Measurements from ENCODE around the gene HTT. TPM values are rescaled to one million over a fixed set of nuclear protein-coding genes. Genes with fewer than 3 reads are reported as not detected.

HTT gene
- polyA plus RNA-seq, 3 donors, result 1.8 to 27.1 (median 3.0) TPM

DNA sequence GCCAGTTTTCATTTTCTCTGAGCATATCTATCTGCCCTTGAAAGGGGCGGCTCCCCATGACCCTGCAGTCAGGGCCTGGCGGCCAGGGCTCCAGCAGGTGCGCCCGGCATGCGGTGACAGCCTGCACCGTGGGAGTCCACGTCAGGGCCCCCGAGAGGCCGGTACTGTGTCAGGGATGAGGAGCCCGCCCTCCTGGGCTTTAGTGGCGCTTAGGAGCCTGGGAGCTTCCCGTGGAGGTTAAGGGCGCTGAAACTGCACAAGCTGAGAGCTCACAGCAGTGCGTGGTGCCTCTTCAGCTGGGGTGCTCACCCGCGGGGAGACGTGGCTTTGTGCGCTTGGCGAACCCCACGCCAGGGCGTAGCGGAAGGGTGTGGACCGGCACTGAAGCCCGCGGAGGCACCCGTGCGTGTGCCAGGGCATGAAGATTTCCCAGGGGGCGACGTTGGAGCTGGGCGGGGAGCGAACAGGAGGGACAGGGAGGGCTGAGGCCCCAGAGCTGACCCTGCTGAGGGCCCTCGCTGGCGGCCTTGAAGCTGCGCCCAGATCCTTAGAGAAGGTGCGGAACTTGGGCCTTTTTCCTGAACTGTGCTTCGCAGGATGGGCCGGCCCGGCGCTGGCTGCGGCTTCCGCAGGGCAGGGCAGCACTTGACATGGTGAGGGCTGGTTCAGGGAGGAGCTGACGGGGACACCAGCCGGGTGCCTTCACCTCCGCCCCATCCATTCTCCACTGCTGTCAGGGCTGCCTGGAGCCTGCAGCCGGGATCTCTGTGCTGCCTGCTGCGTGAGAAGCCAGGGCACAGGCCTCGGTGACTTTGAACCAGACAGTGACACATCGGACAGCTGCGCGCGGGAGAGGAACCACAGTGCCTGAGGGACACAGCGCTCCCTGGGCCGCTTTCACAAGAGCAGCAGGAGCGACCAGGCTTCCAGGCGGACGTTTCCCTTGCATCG is 33.0 kb upstream of the HTT start:
- Mint-ChIP-seq H3K4me1 (peaks cover 58% of the 10 kb centered on the region), H3K27ac (peak overlapping the region; percentile 84 to 95 (median 91)), H3K36me3 (no peaks in the 10 kb centered on the region), H3K9me3 (peaks cover 0 to 5% (median 3%) of the 10 kb centered on the region in 7 donors), H3K4me3 (peak overlapping the region; percentile 84 to 91), H3K27me3 (ENCODE audit: low read depth in 3 of 3) (peaks cover 8 to 37% (median 18%) of the 10 kb centered on the region in 3 donors)
- peaks cover 52 to 73% of the 10 kb centered on the region in 2 donors for H3K4me1 ChIP-seq (ENCODE audit: control insufficient read depth in 1 of 2, insufficient read depth in 2 of 2, low read length in 2 of 2)
- peak overlapping the region; percentile 67 for H2AFZ ChIP-seq (ENCODE audit: insufficient read depth, low read depth, low read length, poor library complexity, severe bottlenecking)
- intact Hi-C loops (cut with micrococcal nuclease), result no loop called here
- H3K27me3 ChIP-seq (ENCODE audit: control insufficient read depth in 2 of 2, insufficient read depth in 2 of 2, low read length in 2 of 2), result peaks cover 0 to 3% of the 10 kb centered on the region in 2 donors
- no peaks in the 10 kb centered on the region for H4K20me1 ChIP-seq (ENCODE audit: insufficient read depth, low read length)
- H3K27ac ChIP-seq (ENCODE audit: low read depth in 1 of 2, low read length in 2 of 2), result peak overlapping the region; percentile 60 to 98
- TF ChIP-seq, protein P1, sequence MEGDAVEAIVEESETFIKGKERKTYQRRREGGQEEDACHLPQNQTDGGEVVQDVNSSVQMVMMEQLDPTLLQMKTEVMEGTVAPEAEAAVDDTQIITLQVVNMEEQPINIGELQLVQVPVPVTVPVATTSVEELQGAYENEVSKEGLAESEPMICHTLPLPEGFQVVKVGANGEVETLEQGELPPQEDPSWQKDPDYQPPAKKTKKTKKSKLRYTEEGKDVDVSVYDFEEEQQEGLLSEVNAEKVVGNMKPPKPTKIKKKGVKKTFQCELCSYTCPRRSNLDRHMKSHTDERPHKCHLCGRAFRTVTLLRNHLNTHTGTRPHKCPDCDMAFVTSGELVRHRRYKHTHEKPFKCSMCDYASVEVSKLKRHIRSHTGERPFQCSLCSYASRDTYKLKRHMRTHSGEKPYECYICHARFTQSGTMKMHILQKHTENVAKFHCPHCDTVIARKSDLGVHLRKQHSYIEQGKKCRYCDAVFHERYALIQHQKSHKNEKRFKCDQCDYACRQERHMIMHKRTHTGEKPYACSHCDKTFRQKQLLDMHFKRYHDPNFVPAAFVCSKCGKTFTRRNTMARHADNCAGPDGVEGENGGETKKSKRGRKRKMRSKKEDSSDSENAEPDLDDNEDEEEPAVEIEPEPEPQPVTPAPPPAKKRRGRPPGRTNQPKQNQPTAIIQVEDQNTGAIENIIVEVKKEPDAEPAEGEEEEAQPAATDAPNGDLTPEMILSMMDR (IDR thresholded peaks at IDR 0.05), result no peak
- no peaks in the 10 kb centered on the region for H3K36me3 ChIP-seq (replicated peaks in 1 of 2; ENCODE audit: control insufficient read depth in 1 of 2, insufficient read depth in 2 of 2, low read length in 2 of 2)
- peaks cover 13% of the 10 kb centered on the region for H3K79me2 ChIP-seq (ENCODE audit: insufficient read depth, low read length)
- peak overlapping the region; percentile 91 for H3K9ac ChIP-seq (ENCODE audit: insufficient read depth, low read length, poor library complexity, severe bottlenecking)
- peaks cover 0 to 5% of the 10 kb centered on the region in 2 donors for H3K9me3 ChIP-seq (replicated peaks in 1 of 2; ENCODE audit: control insufficient read depth in 1 of 2, insufficient read depth in 1 of 2, low read length in 2 of 2)
- peak overlapping the region; percentile 80 for H3K4me2 ChIP-seq (replicated peaks; ENCODE audit: extremely low read depth, low read length, poor library complexity, severe bottlenecking)
- peak; percentile 93 to 94 (median 94) for DNase-seq
- 11% methylated on average over 49 of the region's 57 CpGs for WGBS (ENCODE audit: insufficient coverage)
- H3K4me3 ChIP-seq (replicated peaks in 1 of 3; ENCODE audit: low read depth in 2 of 3, low read length in 3 of 3), result peak overlapping the region; percentile 35 to 77 (median 58)

DNA sequence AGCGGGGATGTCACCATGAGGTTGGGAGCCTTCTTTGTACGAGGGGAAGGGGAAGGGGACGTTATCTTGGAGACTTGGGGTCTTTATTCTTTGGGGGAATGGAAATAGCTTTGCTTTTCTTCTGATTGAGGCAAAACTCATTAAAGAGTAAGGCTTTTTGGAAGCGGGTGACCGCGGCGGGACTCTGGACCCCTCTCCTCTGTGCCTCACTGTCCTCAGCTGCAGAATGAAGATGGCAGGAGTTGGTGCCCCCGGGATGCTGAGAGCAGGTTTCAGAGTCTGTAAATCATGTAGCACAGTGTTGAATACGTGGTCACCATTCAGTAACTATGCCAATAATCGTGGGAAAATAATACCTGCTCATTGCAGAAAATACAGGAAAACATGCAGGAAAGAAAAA is 32.3 kb upstream of the HTT start:
- Histone ChIP-seq H3K4me1 (ENCODE audit: control insufficient read depth in 1 of 2, insufficient read depth in 2 of 2, low read length in 2 of 2) (peaks cover 54 to 76% of the 10 kb centered on the region in 2 donors), H3K4me2 (replicated peaks; ENCODE audit: extremely low read depth, low read length, poor library complexity, severe bottlenecking) (peak overlapping the region; percentile 80), H3K27ac (ENCODE audit: low read depth in 1 of 2, low read length in 2 of 2) (peak overlapping the region; percentile 60 to 98), H3K79me2 (ENCODE audit: insufficient read depth, low read length) (peaks cover 13% of the 10 kb centered on the region), H3K4me3 (replicated peaks in 1 of 3; ENCODE audit: low read depth in 2 of 3, low read length in 3 of 3) (peak overlapping the region; percentile 35 to 77 (median 58)), H3K9me3 (replicated peaks in 1 of 2; ENCODE audit: control insufficient read depth in 1 of 2, insufficient read depth in 1 of 2, low read length in 2 of 2) (peaks cover 0 to 5% of the 10 kb centered on the region in 2 donors), H4K20me1 (ENCODE audit: insufficient read depth, low read length) (no peaks in the 10 kb centered on the region), H3K9ac (ENCODE audit: insufficient read depth, low read length, poor library complexity, severe bottlenecking) (peak overlapping the region; percentile 91), H3K36me3 (replicated peaks in 1 of 2; ENCODE audit: control insufficient read depth in 1 of 2, insufficient read depth in 2 of 2, low read length in 2 of 2) (no peaks in the 10 kb centered on the region), H2AFZ (ENCODE audit: insufficient read depth, low read depth, low read length, poor library complexity, severe bottlenecking) (peak overlapping the region; percentile 67), H3K27me3 (ENCODE audit: control insufficient read depth in 2 of 2, insufficient read depth in 2 of 2, low read length in 2 of 2) (peaks cover 0 to 3% of the 10 kb centered on the region in 2 donors)
- 61% methylated on average over 9 of the region's 10 CpGs for WGBS (ENCODE audit: insufficient coverage)
- Mint-ChIP-seq H3K4me3 (peak overlapping the region; percentile 84 to 91), H3K36me3 (no peaks in the 10 kb centered on the region), H3K27ac (peak overlapping the region; percentile 84 to 95 (median 91)), H3K9me3 (peaks cover 0 to 5% (median 3%) of the 10 kb centered on the region in 7 donors), H3K4me1 (peaks cover 56% of the 10 kb centered on the region), H3K27me3 (ENCODE audit: low read depth in 3 of 3) (peaks cover 4 to 31% (median 14%) of the 10 kb centered on the region in 3 donors)
- TF ChIP-seq, protein P1 (IDR thresholded peaks at IDR 0.05), result no peak
- intact Hi-C loops (cut with micrococcal nuclease), result no loop called here
- no peak for DNase-seq
